ENCODE data around the gene LRWD1.
"Not testable (repeated sequence)": the region's sequence is repeated elsewhere in the genome, so short reads cannot be mapped to it uniquely, and the experiment has no call there.

DNA sequence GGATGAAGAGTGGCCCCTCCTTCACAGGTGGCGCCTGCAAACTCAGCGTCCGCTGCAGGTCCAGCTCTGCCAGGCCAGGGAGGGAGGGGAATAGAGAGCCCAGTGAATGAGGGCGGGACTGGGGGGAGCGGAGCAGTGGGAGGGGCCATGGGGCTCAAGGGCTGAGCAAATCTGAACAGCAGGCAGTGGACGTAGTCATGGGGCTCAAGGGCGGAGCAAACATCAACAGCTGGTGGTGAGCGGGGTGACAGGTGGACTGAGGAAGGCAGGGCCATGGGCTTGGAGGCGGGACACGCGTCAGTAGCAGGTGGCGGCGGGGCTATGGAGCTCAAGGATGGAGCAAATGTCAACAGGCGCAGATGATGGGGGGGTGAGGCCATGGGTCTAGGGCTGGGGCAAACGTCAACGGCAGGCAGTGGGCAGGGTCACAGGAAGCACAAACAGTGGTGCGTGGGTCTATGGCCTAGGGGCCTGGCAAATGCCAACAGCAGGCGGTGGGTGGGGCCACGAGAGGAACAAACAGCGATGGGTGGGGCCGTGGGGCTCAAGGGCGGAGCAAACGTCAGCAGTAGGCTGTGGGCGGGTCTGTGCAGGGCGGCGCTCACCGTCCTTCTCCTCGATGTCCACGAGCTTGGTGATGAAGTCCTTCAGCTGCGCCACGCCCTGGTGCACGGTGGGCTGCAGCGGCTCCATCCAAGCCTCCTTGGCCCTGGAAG lies 28.6 kb downstream of the LRWD1 start:
- TF ChIP-seq SMAD3 (CRISPR knock-in tag; IDR thresholded peaks at IDR 0.05; ENCODE audit: borderline replicate concordance); JUN (CRISPR knock-in tag; IDR thresholded peaks at IDR 0.05); OVOL2 (CRISPR knock-in tag; IDR thresholded peaks at IDR 0.05; ENCODE audit: borderline replicate concordance): not testable (repeated sequence)
- TF ChIP-seq, protein P1, sequence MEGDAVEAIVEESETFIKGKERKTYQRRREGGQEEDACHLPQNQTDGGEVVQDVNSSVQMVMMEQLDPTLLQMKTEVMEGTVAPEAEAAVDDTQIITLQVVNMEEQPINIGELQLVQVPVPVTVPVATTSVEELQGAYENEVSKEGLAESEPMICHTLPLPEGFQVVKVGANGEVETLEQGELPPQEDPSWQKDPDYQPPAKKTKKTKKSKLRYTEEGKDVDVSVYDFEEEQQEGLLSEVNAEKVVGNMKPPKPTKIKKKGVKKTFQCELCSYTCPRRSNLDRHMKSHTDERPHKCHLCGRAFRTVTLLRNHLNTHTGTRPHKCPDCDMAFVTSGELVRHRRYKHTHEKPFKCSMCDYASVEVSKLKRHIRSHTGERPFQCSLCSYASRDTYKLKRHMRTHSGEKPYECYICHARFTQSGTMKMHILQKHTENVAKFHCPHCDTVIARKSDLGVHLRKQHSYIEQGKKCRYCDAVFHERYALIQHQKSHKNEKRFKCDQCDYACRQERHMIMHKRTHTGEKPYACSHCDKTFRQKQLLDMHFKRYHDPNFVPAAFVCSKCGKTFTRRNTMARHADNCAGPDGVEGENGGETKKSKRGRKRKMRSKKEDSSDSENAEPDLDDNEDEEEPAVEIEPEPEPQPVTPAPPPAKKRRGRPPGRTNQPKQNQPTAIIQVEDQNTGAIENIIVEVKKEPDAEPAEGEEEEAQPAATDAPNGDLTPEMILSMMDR (IDR thresholded peaks at IDR 0.05), result not testable (repeated sequence)
- TF ChIP-seq, protein P2, sequence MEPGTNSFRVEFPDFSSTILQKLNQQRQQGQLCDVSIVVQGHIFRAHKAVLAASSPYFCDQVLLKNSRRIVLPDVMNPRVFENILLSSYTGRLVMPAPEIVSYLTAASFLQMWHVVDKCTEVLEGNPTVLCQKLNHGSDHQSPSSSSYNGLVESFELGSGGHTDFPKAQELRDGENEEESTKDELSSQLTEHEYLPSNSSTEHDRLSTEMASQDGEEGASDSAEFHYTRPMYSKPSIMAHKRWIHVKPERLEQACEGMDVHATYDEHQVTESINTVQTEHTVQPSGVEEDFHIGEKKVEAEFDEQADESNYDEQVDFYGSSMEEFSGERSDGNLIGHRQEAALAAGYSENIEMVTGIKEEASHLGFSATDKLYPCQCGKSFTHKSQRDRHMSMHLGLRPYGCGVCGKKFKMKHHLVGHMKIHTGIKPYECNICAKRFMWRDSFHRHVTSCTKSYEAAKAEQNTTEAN (CRISPR knock-in tag; IDR thresholded peaks at IDR 0.05), result not testable (repeated sequence)

All from WTC11 (cell line).